Measurements from ENCODE around the gene FAM181A.
A peak's percentile ranks its signal among the peaks of the same experiment; 100 is the strongest.

FAM181A gene

DNA sequence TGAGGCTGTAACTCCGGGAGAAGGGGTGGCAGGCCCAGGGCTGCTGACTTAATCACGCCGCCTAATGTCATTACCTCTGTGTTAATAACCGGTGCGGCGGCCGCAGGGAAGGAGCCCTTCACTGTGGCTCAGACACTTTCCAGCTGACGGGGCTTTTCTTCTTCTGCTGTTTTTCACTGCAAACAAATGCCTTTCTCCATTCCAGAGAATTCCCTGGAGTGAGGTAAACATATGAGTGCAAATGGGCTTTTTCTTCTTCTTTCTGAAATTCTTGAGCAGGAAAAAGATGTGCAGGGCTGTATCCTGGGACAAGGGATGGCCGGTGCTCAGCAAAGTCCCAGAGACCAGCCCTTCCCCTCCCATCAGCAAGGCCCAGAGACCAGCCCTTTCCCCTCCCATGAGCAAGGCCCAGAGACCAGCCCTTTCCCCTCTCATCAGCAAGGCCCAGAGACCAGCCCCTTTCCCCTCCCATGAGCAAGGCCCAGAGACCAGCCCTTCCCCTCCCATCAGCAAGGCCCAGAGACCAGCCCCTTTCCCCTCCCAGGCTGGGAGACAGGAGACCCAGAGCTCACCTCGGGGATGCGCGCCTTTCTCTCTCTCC, 33.4 kb upstream of the FAM181A start:
- Histone ChIP-seq H3K36me3 (ENCODE audit: insufficient read depth, low read length) (no peaks in the 10 kb centered on the region), H3K9me3 (ENCODE audit: low read length) (peaks cover 2% of the 10 kb centered on the region), H2AFZ (ENCODE audit: low read depth, low read length) (peak overlapping the region; percentile 40), H3K4me1 (ENCODE audit: insufficient read depth, low read length) (peaks cover 23% of the 10 kb centered on the region), H3K27me3 (ENCODE audit: insufficient read depth, low read length) (peaks cover 22% of the 10 kb centered on the region), H3K4me3 (ENCODE audit: low read length) (no peak overlapping the region)

GRCh38 chr14:93895023-93895604, 32.0 kb upstream of the FAM181A start:
- no peaks in the 10 kb centered on the region for H3K36me3 ChIP-seq (ENCODE audit: insufficient read depth, low read length)
- no peak overlapping the region for H2AFZ ChIP-seq (ENCODE audit: low read depth, low read length)
- H3K27me3 ChIP-seq (ENCODE audit: insufficient read depth, low read length) = peaks cover 15% of the 10 kb centered on the region
- peaks cover 23% of the 10 kb centered on the region for H3K4me1 ChIP-seq (ENCODE audit: insufficient read depth, low read length)
- peaks cover 2% of the 10 kb centered on the region for H3K9me3 ChIP-seq (ENCODE audit: low read length)
- no peak overlapping the region for H3K4me3 ChIP-seq (ENCODE audit: low read length)

DNA sequence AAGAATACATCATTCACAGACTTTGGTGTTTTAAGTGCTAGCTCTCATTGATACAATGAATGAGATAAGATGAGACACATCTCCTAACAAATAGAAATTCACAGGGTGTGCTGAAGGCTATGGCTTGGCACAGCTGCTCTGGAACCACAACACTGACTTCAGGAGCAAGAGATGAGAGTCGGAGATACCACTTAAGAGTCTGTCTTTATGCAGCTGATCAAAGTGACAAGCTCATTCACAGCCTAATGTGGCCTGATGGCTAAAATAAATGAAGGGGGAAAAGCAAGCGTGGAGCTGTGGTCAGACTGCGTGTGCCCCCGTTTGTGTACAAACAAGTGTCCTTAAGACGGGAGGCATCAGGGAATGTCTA, 29.7 kb upstream of the FAM181A start:
- no peak overlapping the region for H3K4me3 ChIP-seq (ENCODE audit: low read length)
- peaks cover 23% of the 10 kb centered on the region for H3K4me1 ChIP-seq (ENCODE audit: insufficient read depth, low read length)
- peaks cover 4% of the 10 kb centered on the region for H3K9me3 ChIP-seq (ENCODE audit: low read length)
- H3K27me3 ChIP-seq (ENCODE audit: insufficient read depth, low read length) = peaks cover 3% of the 10 kb centered on the region
- no peak overlapping the region for H2AFZ ChIP-seq (ENCODE audit: low read depth, low read length)
- no peaks in the 10 kb centered on the region for H3K36me3 ChIP-seq (ENCODE audit: insufficient read depth, low read length)

- peaks cover 3% of the 10 kb centered on the region for H3K27me3 ChIP-seq (ENCODE audit: insufficient read depth, low read length)
Observed at GRCh38 chr14:93898081-93898611, 29.0 kb upstream of the FAM181A start.

DNA sequence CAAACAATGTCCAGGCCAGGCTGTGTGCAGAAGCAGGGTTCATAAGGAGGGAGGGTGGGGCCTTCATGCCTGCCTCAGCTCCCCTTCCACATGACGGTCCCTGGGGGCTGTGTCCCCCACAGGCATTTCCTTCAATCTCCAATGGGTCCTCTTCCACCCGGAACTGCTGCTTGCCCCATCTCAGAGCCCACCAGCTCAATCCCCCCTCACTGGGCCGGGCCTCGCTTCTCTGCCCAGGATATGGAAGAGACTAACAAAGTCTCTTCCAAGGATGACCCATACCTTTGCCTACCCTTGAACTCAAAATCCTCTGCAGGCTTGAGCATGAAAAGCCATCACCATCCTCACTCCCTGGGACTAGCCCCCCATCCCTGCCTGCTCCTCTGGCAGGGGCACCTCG, 28.4 kb upstream of the FAM181A start:
- no peaks in the 10 kb centered on the region for H3K36me3 ChIP-seq (ENCODE audit: insufficient read depth, low read length)

More at GRCh38 chr14:93898081-93898611, 29.0 kb upstream of the FAM181A start:
- Histone ChIP-seq H3K4me1 (ENCODE audit: insufficient read depth, low read length) (peaks cover 22% of the 10 kb centered on the region), H2AFZ (ENCODE audit: low read depth, low read length) (no peak overlapping the region), H3K36me3 (ENCODE audit: insufficient read depth, low read length) (no peaks in the 10 kb centered on the region), H3K9me3 (ENCODE audit: low read length) (peaks cover 4% of the 10 kb centered on the region), H3K4me3 (ENCODE audit: low read length) (no peak overlapping the region)

GRCh38 chr14:93901813-93902212, 25.3 kb upstream of the FAM181A start:
- no peak overlapping the region for H3K4me3 ChIP-seq (ENCODE audit: low read length)
- H3K27me3 ChIP-seq (ENCODE audit: insufficient read depth, low read length) = peaks cover 2% of the 10 kb centered on the region
- no peaks in the 10 kb centered on the region for H3K36me3 ChIP-seq (ENCODE audit: insufficient read depth, low read length)
- peaks cover 4% of the 10 kb centered on the region for H3K4me1 ChIP-seq (ENCODE audit: insufficient read depth, low read length)
- no peak overlapping the region for H2AFZ ChIP-seq (ENCODE audit: low read depth, low read length)
- peaks cover 4% of the 10 kb centered on the region for H3K9me3 ChIP-seq (ENCODE audit: low read length)

More for the DNA sequence above, 28.4 kb upstream of the FAM181A start:
- no peak overlapping the region for H3K4me3 ChIP-seq (ENCODE audit: low read length)
- H2AFZ ChIP-seq (ENCODE audit: low read depth, low read length) = no peak overlapping the region
- H3K27me3 ChIP-seq (ENCODE audit: insufficient read depth, low read length) = peaks cover 3% of the 10 kb centered on the region
- H3K9me3 ChIP-seq (ENCODE audit: low read length) = peaks cover 4% of the 10 kb centered on the region
- H3K4me1 ChIP-seq (ENCODE audit: insufficient read depth, low read length) = peaks cover 16% of the 10 kb centered on the region

DNA sequence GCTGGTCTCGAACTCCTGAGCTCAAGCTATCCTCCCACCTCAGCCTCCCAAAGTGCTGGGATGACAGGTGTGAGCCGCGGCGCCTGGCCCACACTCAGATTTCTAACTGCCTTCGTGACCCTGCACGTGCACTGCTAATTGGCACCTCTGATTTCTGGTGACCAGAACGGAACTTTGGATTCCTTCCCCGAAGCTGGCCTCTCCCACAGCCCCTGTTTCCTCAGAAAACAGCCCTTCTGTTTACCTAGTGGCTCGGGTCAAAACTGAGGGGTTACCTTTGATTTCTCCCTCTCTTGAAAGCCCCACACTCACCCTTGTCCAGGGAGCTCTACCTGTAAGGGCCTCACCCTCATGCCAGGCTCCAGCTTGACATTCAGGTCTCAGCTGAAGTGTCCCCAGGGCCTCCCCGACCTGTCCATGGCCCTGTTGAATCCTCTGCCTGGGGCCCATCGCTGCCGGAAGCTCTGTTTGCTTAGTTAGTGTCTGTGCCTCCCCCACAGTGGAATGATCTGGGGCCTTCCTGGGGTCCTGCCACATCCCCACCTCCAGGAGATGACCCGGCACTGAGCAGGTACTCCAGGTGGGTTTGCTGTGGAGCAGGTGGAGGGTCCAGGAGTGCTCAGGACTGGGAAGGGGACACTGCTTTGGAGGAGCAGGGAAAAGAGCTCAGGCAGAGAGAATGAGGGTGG, 24.4 kb upstream of the FAM181A start:
- no peaks in the 10 kb centered on the region for H3K27me3 ChIP-seq (ENCODE audit: insufficient read depth, low read length)
- no peaks in the 10 kb centered on the region for H3K36me3 ChIP-seq (ENCODE audit: insufficient read depth, low read length)
- H3K4me3 ChIP-seq (ENCODE audit: low read length) = no peak overlapping the region
- H2AFZ ChIP-seq (ENCODE audit: low read depth, low read length) = no peak overlapping the region
- peaks cover 4% of the 10 kb centered on the region for H3K4me1 ChIP-seq (ENCODE audit: insufficient read depth, low read length)
- H3K9me3 ChIP-seq (ENCODE audit: low read length) = peaks cover 3% of the 10 kb centered on the region

DNA sequence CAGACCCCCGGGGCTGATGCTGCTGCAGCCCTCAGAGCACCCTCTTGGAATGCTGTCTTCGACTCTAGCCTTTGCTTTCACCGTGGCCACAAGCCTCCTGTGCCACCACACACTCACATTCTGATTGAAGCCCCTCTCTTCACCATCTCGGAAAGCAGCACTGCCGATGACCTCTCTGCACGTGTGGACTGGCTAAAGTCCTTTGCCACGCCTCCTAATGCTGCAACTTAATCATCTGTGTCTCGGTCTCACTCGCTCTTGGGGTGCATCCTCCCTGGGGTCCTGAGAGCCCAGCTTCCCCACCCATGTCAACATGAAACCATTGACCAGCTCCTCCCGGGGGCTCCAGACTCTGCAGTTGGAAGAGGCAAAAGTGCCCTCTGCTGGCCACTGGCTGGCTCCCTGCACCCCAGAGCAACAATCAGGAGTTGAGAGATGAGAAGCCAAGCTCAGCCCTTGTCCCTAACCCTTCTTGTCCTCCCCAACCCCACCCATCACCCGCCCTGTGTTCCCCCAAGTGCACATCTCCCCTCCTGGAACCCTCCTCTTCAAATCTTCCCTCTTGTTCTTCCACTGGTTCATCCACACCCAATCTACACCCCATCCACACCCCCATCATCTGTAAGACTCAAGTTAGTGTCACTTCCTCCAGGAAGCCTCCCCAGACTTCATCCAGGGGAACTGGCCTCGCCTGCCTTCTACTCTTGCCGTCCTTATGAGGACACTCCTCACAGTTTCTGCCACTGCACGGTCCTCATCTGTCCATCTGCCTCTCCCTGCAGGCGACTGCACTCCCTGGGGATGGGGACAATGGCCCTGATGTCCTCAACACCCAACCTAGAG, 23.6 kb upstream of the FAM181A start:
- no peak overlapping the region for H3K4me3 ChIP-seq (ENCODE audit: low read length)
- peaks cover 3% of the 10 kb centered on the region for H3K9me3 ChIP-seq (ENCODE audit: low read length)
- no peaks in the 10 kb centered on the region for H3K4me1 ChIP-seq (ENCODE audit: insufficient read depth, low read length)
- H2AFZ ChIP-seq (ENCODE audit: low read depth, low read length) = no peak overlapping the region
- H3K36me3 ChIP-seq (ENCODE audit: insufficient read depth, low read length) = no peaks in the 10 kb centered on the region
- H3K27me3 ChIP-seq (ENCODE audit: insufficient read depth, low read length) = no peaks in the 10 kb centered on the region

DNA sequence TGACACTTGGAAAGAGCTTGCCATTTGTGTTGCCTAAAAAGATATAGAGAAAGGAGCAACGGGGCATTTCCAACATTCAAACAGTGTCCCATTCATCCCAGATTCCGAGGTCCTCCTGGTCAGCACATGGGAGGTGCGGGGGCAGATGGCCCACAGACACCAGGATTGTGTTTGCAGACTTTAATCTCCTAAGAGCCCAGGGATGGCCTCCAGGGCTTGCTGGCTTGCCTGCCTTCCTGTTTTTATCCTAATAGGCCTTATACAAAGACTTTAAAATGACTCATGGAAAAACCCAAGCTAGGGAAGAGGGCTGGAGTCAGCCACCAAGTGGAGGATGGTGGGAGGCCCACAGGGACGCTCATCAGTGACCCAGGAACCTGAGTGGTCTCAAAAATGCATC, 21.5 kb upstream of the FAM181A start:
- Histone ChIP-seq H3K4me1 (ENCODE audit: insufficient read depth, low read length) (no peaks in the 10 kb centered on the region), H3K4me3 (ENCODE audit: low read length) (no peak overlapping the region), H3K9me3 (ENCODE audit: low read length) (peaks cover 2% of the 10 kb centered on the region), H3K27me3 (ENCODE audit: insufficient read depth, low read length) (no peaks in the 10 kb centered on the region), H2AFZ (ENCODE audit: low read depth, low read length) (no peak overlapping the region), H3K36me3 (ENCODE audit: insufficient read depth, low read length) (no peaks in the 10 kb centered on the region)

DNA sequence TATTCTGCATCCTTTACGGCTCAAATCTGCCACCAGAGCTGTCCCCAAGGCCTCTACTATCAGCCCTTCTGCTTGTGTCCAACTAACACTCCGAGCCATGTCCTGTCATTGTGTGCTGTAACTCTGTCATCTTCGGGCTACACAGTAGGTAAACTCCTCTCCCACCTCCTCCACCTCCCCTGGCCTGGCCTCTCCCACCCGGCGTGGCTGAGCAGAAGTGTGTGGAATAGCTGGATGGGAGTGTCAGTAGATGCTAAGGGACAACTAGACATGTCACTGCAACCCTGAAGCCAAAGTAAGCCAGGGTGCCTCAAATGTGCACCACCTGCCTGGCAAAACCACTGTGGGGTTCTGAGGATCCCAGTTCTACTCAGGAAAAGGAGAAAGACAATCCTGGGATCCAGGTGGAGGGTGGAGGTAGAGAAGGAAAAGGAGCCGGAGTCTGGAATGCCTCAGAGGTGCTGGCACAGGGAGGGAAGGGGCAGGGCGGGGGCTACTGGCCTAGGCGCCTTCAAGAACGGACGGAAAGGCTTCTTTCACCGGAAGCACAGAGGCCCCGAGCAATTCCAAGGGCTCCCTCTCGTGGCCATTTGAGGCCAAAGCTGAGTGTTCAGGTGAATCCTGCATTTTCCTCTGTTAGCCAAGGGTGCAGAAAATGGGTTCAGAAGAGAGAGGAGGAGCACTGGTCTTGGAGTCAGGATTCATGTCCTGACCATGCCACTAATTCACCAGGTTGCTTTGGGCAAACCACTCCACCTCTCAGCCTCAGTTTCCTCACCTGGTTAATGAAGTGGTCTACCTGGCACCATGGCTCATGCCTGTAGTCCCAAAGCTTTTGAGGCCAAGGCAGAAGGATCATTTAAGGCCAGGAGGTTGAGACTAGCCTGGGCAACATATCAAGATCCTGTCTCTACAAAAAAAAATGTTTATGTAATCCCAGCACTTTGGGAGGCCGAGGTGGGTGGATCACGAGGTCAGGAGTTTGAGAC, 20.5 kb upstream of the FAM181A start:
- H3K4me3 ChIP-seq (ENCODE audit: low read length) = no peak overlapping the region
- H3K9me3 ChIP-seq (ENCODE audit: low read length) = peaks cover 2% of the 10 kb centered on the region
- H3K36me3 ChIP-seq (ENCODE audit: insufficient read depth, low read length) = no peaks in the 10 kb centered on the region
- H3K27me3 ChIP-seq (ENCODE audit: insufficient read depth, low read length) = no peaks in the 10 kb centered on the region
- no peaks in the 10 kb centered on the region for H3K4me1 ChIP-seq (ENCODE audit: insufficient read depth, low read length)
- H2AFZ ChIP-seq (ENCODE audit: low read depth, low read length) = no peak overlapping the region

DNA sequence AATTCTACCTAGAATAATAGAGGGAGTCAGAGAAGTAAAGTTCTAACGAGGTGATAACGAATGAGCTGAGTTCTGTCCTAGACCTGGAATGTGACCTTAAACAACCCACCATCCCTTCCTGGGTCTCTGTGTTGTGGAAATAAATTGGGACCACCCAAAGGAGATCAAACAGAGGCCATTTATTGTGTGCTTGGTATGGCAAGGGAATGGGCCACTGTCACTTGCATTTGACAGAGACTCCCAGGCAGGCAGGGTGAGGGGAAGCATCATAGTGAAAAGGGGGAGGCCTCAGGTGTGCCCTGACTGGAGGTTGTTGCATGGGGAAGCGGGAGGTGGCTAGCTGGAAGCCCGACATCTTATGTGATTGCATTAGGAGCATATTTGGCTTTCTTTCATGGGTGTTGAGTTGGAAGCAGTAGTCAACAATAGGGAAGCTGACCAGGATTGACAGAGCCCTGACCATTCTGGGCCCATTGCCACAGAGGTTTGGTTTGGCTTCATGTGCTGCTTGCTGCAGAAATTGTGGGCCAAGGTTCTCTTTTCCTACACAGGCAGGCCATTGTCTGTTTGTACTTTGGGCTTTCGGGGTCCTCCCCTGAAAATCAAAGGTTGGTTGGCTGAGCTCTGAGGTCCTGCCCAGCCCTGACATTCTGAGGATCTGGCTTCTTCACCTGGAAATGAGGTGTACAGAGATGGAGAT, 17.6 kb upstream of the FAM181A start:
- H3K4me3 ChIP-seq (ENCODE audit: low read length) = no peak overlapping the region
- no peak overlapping the region for H2AFZ ChIP-seq (ENCODE audit: low read depth, low read length)
- no peaks in the 10 kb centered on the region for H3K27me3 ChIP-seq (ENCODE audit: insufficient read depth, low read length)
- H3K4me1 ChIP-seq (ENCODE audit: insufficient read depth, low read length) = no peaks in the 10 kb centered on the region
- H3K36me3 ChIP-seq (ENCODE audit: insufficient read depth, low read length) = no peaks in the 10 kb centered on the region
- H3K9me3 ChIP-seq (ENCODE audit: low read length) = peaks cover 4% of the 10 kb centered on the region
